SU-DHL-6 (cell line): Measurements from ENCODE around the gene ARVCF.

ENCODE experiments used
- H2AFZ ChIP-seq: fragments of 200-600 bp; sonication (generic); 2 replicates; pipeline ENCODE4 v1.6.1; 2014; ENCODE audit warnings: low read depth, mild to moderate bottlenecking, moderate library complexity, mixed read lengths, antibody characterized with exemption, low read length; ENCODE audit not compliant: severe bottlenecking
- H3F3A ChIP-seq: fragments of 200-600 bp; shearing (Covaris generic); 2 replicates; pipeline ENCODE4 v1.6.0; 2016; ENCODE audit warnings: antibody characterized with exemption, mild to moderate bottlenecking; ENCODE audit not compliant: insufficient read depth
- H3K27ac ChIP-seq: fragments of 200-600 bp; sonication (generic); 2 replicates; pipeline ENCODE4 v1.5.1; 2016; ENCODE audit warnings: low read depth, mild to moderate bottlenecking, low read length, moderate library complexity, mixed read lengths
- H3K27me3 ChIP-seq: fragments of 200-600 bp; sonication (generic), shearing (Covaris generic); 2 replicates; pipeline ENCODE4 v1.6.0; 2014; ENCODE audit warnings: mild to moderate bottlenecking, low read length
- H3K36me3 ChIP-seq: fragments of 200-600 bp; sonication (generic); 2 replicates; pipeline ENCODE4 v1.6.1; 2014; ENCODE audit warnings: mild to moderate bottlenecking, low read length, mixed read lengths
- H3K4me2 ChIP-seq: fragments of 300-600, 200-600 bp; shearing (Covaris generic), sonication (generic); 2 replicates; pipeline ENCODE4 v1.6.0; 2014; ENCODE audit warnings: low read length, low read depth, mild to moderate bottlenecking; ENCODE audit not compliant: poor library complexity, severe bottlenecking
- H3K4me3 ChIP-seq: fragments of 200-600 bp; sonication (generic); 2 replicates; pipeline ENCODE4 v1.5.1; 2014; ENCODE audit warnings: antibody characterized with exemption, low read length, mild to moderate bottlenecking, mixed read lengths; ENCODE audit not compliant: insufficient read depth, poor library complexity, severe bottlenecking
- H3K79me2 ChIP-seq: fragments of 200-600 bp; sonication (generic); 2 replicates; pipeline ENCODE4 v1.6.1; 2014; ENCODE audit warnings: mild to moderate bottlenecking, low read length, moderate library complexity; ENCODE audit not compliant: insufficient read depth
- H3K9ac ChIP-seq: fragments of 200-600 bp; sonication (generic); 2 replicates; pipeline ENCODE4 v1.7.0; 2014; ENCODE audit warnings: mild to moderate bottlenecking, low read length
- H3K9me2 ChIP-seq: fragments of 200-600 bp; sonication (generic); replicated peaks from 2 replicates; pipeline ENCODE4 v1.6.1; 2014; ENCODE audit warnings: low read length; ENCODE audit not compliant: insufficient read depth
- H3K9me3 ChIP-seq: fragments of 200-600 bp; sonication (generic); 2 replicates; pipeline ENCODE4 v1.6.1; 2014; ENCODE audit warnings: low read length, mixed read lengths; ENCODE audit not compliant: insufficient read depth
- H4K20me1 ChIP-seq: fragments of 200-600 bp; sonication (generic); 2 replicates; pipeline ENCODE4 v1.6.1; 2014; ENCODE audit warnings: low read depth, mild to moderate bottlenecking, antibody characterized with exemption, low read length, moderate library complexity, mixed read lengths
- EZH2phosphoT487 ChIP-seq: fragments of 200-600 bp; sonication (generic), shearing (Covaris generic); conservative IDR thresholded peaks from 2 replicates; pipeline ENCODE4 v1.6.1; 2018; ENCODE audit warnings: mild to moderate bottlenecking, antibody characterized with exemption, low read length, moderate library complexity, mixed read lengths
- TF ChIP-seq, protein P1 (sequence below): fragments of 200-600 bp; sonication (generic); IDR thresholded peaks from one replicate; pipeline ENCODE4 v1.5.1; 2017; ENCODE audit warnings: antibody characterized with exemption, mild to moderate bottlenecking, low read length, moderate library complexity; ENCODE audit not compliant: insufficient read depth, poor library complexity, severe bottlenecking

The ARVCF gene

DNA sequence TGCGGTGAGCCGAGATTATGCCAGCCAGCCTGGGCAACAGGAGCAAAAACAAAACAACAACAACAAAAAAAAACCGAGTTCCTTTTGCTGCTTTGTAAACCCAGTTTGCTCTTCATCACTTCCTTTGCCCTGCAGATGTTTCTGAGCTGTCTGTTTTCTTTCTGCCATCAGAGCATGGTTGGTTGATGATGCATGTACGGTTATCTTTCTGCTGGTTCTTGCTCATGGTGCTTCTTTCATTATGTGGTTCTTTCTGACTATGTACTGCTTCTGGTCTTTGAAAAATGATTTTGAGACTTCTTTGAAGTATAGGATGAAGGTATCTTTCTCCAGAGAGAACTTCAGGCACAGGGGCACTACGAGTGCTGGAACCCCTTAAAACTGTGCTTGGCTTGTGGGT, 17.5 kb upstream of the ARVCF start:
- Histone ChIP-seq H3K9me3 (no peaks in the 10 kb centered on the region), H2AFZ (no peak overlapping the region), H3K27ac (no peak overlapping the region), H3K36me3 (no peaks in the 10 kb centered on the region), H3K9ac (no peak overlapping the region), H3K79me2 (no peaks in the 10 kb centered on the region), H3K4me2 (no peak overlapping the region), H3K27me3 (no peaks in the 10 kb centered on the region), H4K20me1 (no peaks in the 10 kb centered on the region), H3F3A (no peaks in the 10 kb centered on the region), H3K9me2 (no peaks in the 10 kb centered on the region), H3K4me3 (no peak overlapping the region)
- TF ChIP-seq EZH2phosphoT487, result no peak
- TF ChIP-seq, protein P1, sequence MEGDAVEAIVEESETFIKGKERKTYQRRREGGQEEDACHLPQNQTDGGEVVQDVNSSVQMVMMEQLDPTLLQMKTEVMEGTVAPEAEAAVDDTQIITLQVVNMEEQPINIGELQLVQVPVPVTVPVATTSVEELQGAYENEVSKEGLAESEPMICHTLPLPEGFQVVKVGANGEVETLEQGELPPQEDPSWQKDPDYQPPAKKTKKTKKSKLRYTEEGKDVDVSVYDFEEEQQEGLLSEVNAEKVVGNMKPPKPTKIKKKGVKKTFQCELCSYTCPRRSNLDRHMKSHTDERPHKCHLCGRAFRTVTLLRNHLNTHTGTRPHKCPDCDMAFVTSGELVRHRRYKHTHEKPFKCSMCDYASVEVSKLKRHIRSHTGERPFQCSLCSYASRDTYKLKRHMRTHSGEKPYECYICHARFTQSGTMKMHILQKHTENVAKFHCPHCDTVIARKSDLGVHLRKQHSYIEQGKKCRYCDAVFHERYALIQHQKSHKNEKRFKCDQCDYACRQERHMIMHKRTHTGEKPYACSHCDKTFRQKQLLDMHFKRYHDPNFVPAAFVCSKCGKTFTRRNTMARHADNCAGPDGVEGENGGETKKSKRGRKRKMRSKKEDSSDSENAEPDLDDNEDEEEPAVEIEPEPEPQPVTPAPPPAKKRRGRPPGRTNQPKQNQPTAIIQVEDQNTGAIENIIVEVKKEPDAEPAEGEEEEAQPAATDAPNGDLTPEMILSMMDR, result no peak

DNA sequence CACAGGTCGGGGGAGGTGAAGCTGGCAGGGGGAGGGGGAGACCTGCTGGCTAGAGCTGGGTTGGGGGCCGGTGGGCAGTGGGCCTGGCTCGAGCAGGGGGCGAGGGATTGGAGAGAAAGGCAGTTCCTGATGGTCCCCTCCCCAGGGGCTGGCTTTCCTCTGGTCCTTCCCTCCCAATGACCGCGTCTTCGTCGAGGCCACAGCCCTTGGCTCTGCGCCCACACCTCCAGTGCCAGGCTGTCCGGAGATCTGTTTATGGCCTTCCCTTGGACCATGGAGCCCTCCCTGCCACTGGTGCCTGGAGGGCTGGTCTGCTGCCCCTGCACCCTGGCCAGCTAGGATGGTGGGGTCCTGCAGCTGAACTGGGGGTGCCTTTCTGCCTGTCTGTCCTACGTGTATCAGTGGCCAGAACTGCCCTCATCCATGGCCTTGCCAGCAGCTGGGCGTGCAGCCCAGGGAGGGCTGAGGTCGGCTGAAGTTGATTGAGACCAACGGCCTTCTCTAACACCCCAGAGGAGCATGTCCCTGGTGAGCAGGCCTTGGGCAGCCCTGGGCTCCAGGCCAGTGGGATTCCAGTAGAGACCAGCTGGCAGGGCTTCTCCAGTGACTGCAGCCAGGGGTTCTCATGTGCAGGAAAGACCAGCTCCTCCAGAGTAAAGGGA, 16.6 kb upstream of the ARVCF start:
- Histone ChIP-seq H3F3A (no peaks in the 10 kb centered on the region), H3K4me3 (no peak overlapping the region), H3K9ac (no peak overlapping the region), H3K4me2 (no peak overlapping the region), H3K9me3 (no peaks in the 10 kb centered on the region), H2AFZ (no peak overlapping the region), H3K27me3 (no peaks in the 10 kb centered on the region), H3K36me3 (no peaks in the 10 kb centered on the region), H4K20me1 (no peaks in the 10 kb centered on the region), H3K9me2 (no peaks in the 10 kb centered on the region), H3K27ac (no peak overlapping the region), H3K79me2 (no peaks in the 10 kb centered on the region)
- TF ChIP-seq, protein P1, result no peak
- no peak for TF ChIP-seq EZH2phosphoT487

DNA sequence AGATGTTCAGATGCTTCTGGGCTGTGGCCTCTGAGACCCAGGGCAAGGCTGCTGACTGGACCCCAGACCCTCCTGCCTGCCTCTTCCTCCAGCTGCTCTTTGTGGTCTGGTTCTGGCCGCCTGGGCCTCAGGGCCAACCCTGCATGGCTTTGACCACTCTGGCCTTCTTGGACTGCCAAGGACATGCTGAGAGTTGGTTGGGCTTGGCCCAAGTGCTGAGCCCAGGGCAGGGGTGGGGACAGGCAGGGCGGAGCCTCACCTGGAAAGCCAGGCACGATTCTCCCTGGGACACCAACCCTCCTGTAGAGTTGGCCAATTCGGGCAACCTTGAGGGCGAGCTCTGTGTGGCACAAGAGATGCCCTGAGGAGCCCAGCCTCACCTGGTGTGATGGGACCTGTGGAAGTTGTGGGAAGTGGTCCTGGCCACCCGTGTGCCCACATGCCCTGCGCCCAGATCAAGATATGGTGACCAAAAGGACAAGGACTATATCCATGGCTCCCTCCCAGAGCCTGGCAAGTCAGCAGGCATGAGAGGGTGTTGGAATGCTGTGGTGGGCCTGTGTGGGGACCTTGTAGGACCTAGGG, 15.9 kb upstream of the ARVCF start:
- H3K27me3 ChIP-seq, result no peaks in the 10 kb centered on the region

More for the DNA sequence above, 15.9 kb upstream of the ARVCF start:
- Histone ChIP-seq H4K20me1 (no peaks in the 10 kb centered on the region), H3K4me2 (no peak overlapping the region), H3F3A (no peaks in the 10 kb centered on the region), H3K27ac (no peak overlapping the region), H3K79me2 (no peaks in the 10 kb centered on the region), H3K9me3 (no peaks in the 10 kb centered on the region), H3K4me3 (no peak overlapping the region), H3K36me3 (no peaks in the 10 kb centered on the region), H3K9me2 (no peaks in the 10 kb centered on the region), H2AFZ (no peak overlapping the region), H3K9ac (no peak overlapping the region)
- TF ChIP-seq EZH2phosphoT487, result no peak
- TF ChIP-seq, protein P1, result no peak
